Stimulated activated CD8-positive, alpha-beta memory T cell treated with anti-CD3 and anti-CD28 coated beads, Interleukin-2, amount 100 ng/mL, for 1 hour (primary cell): ENCODE results near the gene EBF4.

Experiments used
- DNase-seq, 2 donors: peaks; one replicate each; pipeline ENCODE4 v3.0.0-alpha.2; 2020; ENCODE audit warnings: low read depth in 2 of 2

EBF4 gene

DNA sequence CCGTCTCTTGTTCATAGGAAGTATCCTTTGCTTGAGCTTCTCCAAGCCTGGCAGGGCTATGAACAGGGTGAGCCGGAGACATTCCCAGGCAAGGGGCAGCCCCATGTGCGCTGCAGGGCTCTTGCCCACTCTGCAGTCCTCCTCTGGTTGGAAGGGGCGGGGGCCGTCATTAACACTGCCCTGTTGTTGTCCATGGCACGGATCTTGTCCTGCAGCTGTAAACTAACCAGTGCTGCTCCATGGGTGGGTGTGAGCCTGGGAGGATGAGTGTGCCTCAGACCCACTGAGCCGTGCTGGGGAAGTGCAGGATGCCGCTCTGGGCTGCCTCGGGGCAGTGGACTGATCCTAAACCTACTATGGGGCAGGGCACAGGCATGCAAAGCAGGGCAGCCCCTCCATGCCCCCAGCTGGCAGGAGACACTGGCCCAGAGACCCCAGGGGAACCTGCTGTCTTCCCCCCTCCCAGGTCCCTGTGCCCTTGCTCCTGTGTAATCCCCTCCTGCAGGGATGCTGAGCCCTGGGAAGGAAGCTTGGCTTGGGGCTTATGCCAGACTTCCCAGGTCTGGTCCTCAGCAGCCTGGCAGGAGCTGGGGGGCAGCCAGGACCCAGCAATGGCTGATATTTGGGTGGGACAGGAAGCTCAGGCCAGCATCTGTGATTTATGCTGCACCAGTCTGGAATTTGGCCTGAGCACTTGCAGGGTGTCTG lies 8.5 kb downstream of the EBF4 start:
- DNase-seq = no peak

DNA sequence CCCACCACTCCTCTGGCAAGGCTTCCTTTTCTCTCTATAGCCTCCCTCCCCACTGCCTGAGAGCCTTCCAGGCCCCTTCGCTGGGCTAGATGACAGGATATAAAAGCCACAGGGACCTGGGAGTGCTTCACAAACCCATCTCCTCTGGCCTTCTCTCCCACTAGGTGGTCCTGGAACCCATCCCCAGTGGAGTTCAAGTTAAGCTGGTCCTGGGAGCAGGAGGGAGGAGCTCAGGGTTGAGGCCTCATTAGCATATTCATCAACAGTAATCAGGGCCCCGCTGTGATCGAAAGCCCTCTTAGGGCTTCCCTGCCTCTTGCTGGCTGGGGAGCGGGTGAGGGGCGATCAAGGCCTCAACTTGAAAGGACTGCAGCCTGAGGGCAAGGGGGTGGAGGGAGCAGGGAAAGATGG lies 9.1 kb downstream of the EBF4 start:
- DNase-seq = no peak

DNA sequence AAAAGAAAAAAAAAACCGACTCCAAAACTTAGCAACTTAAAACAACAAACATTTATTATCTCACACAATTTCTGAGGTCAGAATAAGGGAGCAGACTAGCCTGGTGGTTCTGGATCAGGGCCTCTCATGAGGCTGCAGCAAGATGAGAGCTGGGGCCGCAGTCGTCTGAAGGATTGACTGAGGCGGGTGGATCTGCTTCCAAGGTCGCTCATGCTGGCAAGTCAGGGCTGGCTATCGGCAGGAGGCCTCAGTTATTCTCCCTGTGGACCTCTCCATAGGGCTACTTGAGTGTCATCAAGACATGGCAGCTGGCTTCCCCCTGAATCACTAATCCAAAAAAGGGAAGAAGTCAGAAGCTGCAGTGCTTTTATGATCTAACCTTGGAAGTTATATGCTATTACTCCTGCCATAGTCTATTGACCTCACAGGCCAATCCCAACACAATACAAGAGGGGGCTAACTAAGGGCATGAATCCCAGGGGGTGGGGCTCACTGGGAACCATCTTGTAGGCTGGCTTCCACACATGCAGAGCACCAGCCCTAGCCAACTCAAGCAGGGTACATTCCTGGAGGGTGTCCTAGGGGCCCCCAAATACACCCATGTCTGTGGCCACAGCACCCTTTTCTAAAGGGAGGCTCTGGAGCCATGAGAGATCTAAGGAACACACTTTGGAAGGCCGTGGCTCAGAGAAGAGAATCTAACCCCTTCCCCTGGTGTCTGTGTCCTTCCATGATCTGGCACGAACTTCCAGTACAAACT lies 11.3 kb downstream of the EBF4 start:
- no peak for DNase-seq

DNA sequence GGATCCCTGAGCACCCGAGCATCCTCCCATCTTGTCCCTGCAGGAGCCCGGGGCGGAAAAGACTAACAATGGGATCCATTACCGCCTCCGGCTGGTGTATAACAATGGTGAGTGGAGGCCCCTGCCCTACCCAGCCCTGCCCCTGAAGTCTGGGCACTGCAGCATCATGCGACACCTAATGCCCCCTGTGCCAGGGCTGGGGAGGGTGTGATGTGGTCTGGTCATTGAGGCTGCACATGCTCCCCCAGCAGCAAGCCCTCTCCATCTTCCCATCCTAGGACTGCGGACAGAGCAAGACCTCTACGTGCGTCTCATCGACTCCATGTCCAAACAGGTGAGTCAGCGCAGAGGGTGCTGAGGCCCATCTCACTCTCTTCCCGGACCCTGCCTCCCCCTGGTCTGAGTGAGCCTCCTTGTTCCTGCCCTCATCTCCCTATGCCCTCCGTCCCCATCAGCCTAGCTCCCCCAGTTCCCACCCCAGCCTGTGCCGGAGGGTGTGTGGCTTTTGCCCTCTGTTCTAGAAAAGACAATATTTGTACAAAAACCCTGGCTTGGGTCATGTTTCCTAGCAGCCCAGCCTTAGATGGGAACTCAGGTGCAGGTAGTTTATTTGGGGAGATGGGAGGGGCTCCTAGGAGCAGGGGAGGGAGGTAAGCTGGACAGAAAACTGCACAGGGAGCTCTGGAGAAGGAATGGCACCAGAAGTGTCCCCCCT lies 13.5 kb downstream of the EBF4 start:
- DNase-seq = no peak

DNA sequence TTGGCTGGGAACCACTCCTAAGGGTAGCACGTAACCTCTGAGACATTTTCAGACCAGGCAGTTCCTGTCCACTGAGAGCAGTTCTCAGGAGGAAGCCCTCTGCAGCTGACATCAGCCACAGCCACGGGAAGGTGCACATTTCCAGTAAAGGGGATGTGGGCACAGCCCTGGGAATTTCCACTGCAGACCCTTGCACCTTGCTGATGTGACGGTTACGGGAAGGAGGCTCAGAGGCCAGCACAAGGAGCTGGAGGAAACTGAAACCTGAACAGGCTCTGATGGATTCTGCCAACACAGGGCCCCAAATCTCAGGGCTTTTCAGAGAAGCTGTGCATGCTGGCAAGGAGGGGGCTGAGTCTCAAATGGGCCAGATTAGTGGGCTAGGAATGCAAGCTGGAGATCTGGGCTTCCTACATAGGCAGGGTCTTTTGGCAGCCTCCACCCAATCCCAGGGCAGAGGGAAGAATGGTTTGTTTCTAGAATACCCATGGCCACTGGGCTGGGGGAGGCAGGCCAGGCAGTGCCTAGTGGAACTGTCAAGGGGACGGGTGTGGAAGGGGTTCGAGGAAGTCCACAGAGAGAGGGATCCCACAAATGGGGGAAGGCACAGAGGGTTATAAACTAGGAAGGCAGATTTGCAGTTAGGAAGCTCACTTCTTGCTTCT lies 14.2 kb downstream of the EBF4 start:
- no peak for DNase-seq

DNA sequence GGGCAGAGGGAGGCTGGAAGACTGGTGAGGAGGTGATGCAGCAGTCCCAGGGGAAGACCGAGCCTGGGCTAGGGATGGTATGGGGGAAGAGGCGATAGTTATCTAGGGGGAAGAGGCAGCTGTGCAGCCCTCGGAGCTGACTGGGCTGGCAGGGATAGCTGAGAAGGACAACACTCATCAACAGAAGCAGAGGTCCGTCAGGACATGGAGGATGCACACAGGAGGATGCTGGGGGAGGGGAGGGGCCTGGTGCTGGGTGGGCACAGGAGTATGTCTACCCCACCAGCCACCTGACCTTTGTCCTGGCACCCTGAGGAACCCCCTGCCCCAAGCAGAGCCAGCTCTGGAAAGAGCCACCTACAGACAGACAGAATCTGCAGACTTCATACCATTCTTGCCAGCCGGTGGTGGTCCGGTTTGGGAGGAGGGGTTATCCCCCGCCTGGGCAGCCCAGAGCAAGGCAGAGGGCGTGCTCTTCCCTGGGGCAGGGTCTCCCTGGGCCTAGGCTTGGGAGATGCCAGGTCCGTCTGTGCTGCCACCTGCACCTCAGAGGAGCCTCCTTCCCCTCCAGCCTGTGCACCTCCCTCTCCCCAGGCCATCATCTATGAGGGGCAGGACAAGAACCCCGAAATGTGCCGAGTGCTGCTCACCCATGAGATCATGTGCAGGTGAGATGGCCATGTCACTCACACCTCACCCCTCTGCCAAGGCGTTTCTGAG lies 14.9 kb downstream of the EBF4 start:
- DNase-seq = no peak

DNA sequence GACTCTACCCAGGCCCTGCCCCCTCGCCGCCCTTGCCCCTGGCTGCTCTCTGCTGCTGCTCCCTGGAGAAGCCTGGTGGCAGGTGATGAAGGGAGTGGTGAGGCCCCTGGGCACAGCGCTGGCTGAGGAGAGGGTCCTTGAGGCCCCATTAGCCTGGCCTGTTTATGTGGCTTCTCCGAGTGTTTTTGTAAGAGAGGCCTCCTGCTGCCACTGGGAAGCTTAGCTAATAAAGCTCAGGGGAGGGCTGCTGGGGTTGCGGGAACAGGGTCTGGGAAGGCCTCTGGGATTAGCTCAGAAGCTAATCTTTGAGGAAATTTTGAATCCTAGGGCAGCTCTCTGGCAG lies 15.5 kb downstream of the EBF4 start:
- no peak for DNase-seq

DNA sequence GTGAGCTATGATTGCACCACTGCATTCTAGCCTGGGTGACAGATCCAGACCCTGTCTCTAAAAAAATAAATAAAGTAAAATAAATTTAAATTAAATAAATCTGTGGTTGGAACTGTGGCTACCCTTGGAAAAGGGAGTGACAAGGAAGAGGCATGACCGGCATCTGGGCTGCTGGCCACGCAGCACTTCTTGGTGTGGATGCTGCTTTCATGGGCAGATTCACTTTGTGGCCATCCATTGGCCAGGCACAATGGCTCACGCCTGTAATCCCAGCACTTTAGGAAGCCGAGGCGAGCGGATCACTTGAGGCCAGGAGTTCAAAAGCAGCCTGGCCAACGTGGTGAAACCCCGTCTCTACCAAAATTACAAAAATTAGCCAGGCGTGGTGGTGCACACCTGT lies 16.1 kb downstream of the EBF4 start:
- DNase-seq = no peak

DNA sequence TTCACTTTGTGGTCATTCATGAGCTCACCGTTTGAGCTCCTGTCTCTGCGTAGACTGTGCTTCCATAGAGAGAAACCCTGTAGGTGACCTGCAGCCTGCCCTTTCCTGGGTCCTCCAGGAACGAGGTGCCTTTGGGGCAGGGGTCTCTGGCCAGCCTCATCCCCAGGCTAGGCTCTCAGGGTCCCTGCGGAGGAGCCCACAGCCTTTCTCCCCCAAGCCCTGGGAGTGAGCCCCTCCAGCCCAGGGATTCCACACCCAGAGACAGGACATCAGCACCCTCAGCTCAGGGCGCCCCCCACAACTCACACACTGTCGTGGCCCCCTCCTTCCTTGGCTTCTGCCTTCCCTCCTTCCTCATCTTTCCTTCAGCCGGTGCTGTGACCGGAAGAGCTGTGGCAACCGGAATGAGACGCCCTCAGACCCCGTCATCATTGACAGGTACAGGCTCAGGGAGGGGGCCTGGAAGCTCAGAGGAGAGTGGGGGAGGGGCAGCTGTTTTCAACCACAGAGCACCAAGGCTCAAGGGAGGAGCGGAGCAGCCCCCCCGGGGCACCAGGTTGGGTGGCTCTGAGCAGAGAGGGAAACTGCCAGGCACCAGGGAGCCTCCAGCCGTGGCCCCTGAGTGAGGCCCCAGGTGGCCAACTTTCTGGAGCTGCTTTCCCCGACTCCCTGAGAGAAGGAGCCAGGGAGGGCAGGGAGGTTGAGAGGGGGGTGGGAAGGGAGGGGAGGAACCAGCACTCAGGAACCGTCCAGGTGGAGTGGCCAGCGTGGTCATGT lies 16.8 kb downstream of the EBF4 start:
- no peak for DNase-seq

DNA sequence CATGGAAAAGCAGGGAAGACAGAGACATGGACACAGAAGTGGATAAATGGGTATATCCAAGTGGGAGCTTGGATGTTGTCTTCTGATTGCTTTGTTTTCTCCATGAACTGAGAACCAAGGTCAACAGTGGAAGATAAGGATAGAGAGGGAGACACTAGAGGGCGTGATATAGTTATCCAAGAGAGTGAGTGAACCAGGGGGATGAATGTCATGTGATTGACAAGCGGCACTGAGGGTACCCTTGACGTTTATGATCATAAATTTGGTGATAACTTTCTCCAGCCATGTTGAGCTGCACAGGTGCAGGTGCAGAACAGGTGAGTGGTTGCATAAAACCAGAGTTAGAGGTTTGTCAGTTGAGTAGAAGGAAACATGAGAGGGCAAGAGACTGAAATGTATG lies 20.7 kb downstream of the EBF4 start:
- no peak for DNase-seq

DNA sequence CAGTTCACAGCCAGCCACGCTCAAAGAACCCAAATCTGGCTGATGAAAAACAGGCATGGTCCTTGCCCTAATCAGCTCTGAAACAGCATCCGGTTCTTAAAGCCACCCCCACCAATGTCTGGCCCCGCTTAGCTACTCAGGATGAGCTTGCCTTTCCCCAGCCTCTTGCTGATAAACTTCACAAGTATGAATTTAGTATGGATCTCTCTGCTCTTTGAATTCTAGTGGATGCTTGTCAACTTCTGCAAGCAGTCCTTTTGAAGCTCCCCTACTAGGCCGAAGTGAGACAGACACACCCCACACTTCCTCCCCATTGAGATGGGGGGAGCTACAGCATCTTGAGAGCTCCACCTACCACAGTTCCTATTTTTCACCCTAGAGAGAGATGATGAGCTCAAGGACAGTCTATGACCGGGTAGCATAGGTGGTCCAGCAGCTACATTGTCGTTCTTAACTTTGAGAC lies 36.7 kb downstream of the EBF4 start:
- no peak for DNase-seq

DNA sequence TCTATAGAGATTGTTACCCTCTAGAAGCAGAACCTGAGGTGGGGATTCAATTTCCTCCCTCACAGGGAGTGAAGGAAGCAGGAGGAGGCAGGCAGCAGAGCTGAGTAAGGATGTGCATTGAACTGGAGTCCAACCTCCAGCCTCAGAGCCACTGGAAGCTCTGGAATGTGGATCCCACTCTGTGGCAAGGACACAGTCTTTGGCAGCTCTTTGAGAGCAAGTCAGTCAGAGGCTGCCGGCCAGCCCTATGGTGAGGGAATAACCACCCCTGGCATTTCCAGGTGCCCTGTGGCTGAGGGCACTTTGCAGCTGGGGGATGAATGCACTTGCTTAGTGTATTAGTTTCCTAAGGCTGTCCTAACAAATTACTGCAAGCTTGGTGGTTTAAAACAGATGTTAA lies 37.2 kb downstream of the EBF4 start:
- no peak for DNase-seq

DNA sequence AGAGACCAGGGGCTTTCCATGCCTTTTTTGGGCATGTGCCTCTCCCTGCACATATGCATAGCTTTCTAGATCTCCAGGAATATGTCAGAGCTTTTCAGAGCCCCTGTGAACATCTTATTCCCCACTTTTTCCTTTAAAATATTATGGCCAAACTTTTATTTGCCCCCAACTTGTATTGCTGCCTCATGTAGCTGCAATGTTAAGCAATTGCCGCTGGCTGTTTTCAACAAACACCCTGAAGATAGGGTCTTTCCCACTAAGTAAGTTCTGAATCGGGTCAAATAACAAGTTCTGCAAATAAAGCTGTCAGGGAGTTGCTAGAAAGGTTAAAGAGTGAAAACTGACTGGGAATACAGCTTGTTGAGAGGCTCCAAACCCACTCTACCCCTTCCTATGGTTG lies 42.3 kb downstream of the EBF4 start:
- no peak for DNase-seq

DNA sequence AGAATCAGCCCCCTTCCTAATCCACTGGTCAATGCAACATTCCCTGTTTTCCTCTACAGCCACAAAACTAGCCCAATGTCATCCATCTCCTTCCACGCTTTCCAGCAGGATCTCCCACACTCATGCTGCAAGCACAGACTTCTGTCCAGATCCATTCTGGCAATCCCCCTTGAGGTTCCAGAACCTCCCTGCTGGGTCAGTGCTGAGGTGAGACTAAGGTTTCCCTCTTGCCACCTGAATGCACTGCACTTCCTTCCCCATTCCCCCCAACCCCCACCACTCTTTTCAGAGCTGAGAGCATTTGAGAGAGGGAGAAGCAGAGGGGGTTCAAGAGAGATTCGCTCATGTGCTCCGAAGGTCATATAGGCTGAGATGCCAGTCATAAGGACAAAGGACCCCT lies 43.9 kb downstream of the EBF4 start:
- DNase-seq = no peak

DNA sequence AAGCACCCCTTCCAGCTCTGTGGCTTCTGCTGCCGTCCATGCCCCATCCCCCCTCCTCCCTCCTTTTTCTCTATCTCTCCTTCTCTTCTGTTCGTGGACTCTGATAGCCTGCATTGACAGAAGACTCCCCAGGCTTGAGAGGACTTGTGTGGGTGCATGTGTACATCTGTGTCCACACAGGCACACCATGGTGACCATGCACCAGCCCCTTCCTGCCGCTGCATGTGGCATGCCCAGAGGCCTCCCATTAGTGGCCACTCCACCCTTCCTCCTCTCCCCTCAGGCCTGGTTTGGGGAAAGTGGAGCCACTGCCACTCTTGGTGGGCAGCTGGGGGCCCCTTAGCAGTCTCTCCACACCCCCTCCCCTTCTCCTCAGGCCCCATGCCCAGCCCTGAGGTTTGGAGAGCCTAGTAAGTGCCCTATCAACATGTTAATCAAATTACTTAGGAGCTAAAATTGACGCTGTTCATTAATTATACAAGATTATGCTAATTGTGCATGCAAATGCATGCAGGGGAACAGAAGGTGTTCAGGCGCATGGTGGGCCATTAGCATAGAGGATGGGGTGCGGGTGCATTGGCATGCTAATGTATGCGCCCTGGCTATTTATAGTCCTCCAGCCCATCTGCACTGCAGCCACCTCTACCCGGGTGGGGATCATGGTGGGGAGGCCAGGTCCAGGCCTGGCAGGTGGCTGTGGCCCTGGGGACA lies 45.9 kb downstream of the EBF4 start:
- DNase-seq = no peak

DNA sequence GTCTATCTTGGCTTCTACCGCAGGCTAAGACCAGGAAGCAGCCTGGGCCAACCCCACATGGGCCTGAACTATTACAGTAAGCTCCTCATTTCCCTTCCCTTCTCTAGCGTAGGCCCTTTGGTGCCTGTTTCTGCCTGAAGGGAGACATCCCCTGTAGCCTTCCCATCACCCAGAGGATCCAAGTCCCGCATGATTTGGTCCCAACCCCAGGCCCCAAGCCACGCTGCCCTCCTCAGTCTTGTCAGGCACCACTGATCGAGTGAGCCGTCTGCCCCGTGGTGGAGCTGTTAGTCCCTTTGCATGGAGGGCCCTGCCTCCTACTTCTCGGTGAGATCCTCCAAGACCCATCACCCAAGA lies 46.4 kb downstream of the EBF4 start:
- no peak for DNase-seq

DNA sequence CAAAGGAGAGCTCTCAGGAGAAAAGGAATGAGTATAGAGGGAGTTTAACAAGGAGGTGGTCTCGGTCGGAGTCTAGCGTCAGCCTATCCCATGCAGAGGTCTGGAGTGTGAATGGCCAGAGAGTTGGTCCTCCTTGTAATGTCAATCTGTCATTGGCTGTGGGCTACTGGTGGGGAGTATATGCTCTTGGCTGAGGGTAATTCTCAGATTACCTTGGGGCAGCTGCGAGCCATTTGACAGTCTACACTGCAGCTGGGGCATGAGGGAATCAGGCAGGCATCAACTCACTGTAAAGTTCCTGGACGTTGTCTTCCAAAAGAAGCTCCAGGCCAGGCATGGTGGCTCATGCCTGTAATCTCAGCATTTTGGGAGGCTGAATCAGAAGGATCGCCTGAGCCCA lies 48.1 kb downstream of the EBF4 start:
- DNase-seq = no peak

DNA sequence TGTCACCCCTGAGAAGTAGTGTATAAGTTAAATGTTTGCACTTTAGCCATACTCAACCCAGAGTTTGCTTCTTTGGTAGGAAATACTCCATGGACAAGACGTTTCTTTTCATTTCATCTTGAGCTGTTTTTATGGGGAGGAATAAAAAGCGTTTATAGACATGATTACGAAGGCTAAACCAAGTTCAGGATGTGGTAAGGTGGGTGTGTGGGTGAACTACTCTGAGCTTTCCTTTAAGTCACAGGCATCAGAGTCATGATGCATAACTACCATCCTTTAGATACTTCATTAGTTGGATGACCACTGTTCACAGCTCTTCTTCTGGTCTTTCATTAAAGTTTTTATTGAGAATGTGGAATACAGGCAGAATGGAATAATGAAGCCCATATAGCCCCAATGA lies 48.9 kb downstream of the EBF4 start:
- no peak for DNase-seq

DNA sequence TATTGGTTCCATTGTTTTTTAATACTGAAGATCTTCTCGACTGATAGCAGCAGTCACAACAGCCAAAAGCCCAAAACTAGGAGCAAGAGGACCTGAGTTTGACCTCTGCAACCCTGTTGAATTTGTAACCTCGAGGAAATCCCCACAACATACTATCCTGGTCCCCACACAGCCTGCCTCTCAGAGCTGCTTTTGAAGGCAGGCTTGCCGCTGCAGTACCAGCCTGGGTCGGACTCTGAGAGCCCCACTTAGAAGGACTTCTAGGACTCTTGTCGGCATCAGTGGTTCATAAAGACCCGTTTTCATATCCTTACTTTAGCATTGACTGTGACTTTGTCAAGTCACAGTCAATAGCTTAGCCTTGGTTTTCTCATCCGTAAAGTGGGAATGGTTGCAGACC lies 49.3 kb downstream of the EBF4 start:
- no peak for DNase-seq

DNA sequence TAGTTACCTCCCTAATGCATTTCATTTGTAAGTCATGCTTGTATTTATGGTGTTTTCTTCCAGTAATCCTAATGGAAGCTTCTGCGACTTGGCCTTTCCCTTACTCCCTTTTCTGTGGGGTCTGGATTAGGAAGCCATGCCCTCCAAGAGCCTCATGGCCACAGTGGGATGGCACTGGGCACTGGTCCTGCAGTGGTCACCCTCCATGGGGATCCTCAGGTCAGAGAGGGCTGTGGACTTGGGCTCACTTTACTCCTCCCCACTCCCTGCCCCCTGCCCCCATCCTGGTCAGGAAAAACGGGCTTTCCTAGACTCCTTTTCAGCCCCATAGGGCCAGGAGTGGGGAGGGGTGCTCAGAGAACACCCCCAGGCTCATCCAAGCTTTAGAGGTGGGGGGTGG lies 49.9 kb downstream of the EBF4 start:
- no peak for DNase-seq
